HEK293 (cell line): ENCODE measurements around the gene PELI3.

Experiments used
- GLIS1 ChIP-seq: fragments of 450-650 bp; formaldehyde crosslinking; IDR thresholded peaks from 2 replicates; pipeline ENCODE4 v1.5.1; 2016; ENCODE audit warnings: missing biosample characterization, missing genetic modification characterization
- HOXD13 ChIP-seq: sonication (generic); formaldehyde crosslinking; IDR thresholded peaks from 2 replicates; pipeline ENCODE4 v1.8.0; 2022; ENCODE audit warnings: missing genetic modification reagents, borderline replicate concordance
- INSM2 ChIP-seq: fragments of 450-650 bp; formaldehyde crosslinking; IDR thresholded peaks from 2 replicates; pipeline ENCODE4 v1.5.1; 2016; ENCODE audit warnings: missing biosample characterization, missing genetic modification characterization
- RBAK ChIP-seq: fragments of 450-650 bp; formaldehyde crosslinking; IDR thresholded peaks from 2 replicates; pipeline ENCODE4 v1.5.1; 2016; ENCODE audit warnings: missing biosample characterization, missing genetic modification characterization
- SETDB1 ChIP-seq: IDR thresholded peaks from one replicate; pipeline ENCODE4 v1.6.1; 2017; ENCODE audit warnings: mild to moderate bottlenecking, low read length, moderate library complexity, mixed read lengths; ENCODE audit not compliant: insufficient read length
- SP2 ChIP-seq: fragments of 450-650 bp; formaldehyde crosslinking; IDR thresholded peaks from 2 replicates; pipeline ENCODE4 v1.5.1; 2016; ENCODE audit warnings: missing biosample characterization, missing genetic modification characterization
- ZBTB26 ChIP-seq: fragments of 450-650 bp; formaldehyde crosslinking; optimal IDR thresholded peaks from 2 replicates; pipeline ENCODE3; 2016; ENCODE audit warnings: missing biosample characterization, mild to moderate bottlenecking, missing genetic modification characterization
- ZBTB49 ChIP-seq: fragments of 450-650 bp; formaldehyde crosslinking; IDR thresholded peaks from 2 replicates; pipeline ENCODE4 v1.5.1; 2016; ENCODE audit warnings: missing biosample characterization, missing genetic modification characterization, low read depth
- ZNF112 ChIP-seq: fragments of 450-650 bp; formaldehyde crosslinking; IDR thresholded peaks from 2 replicates; pipeline ENCODE4 v1.5.0; 2017; ENCODE audit warnings: missing biosample characterization, missing genetic modification characterization
- ZNF148 ChIP-seq: fragments of 450-650 bp; formaldehyde crosslinking; IDR thresholded peaks from 2 replicates; pipeline ENCODE4 v1.5.0; 2017; ENCODE audit warnings: missing biosample characterization, missing genetic modification characterization, borderline replicate concordance
- ZNF155 ChIP-seq: fragments of 450-650 bp; formaldehyde crosslinking; IDR thresholded peaks from 2 replicates; pipeline ENCODE4 v1.5.1; 2016; ENCODE audit warnings: missing biosample characterization, missing genetic modification characterization
- ZNF16 ChIP-seq: fragments of 450-650 bp; formaldehyde crosslinking; IDR thresholded peaks from 2 replicates; pipeline ENCODE4 v1.5.1; 2016; ENCODE audit warnings: low read depth, missing biosample characterization, missing genetic modification characterization
- ZNF18 ChIP-seq: fragments of 450-650 bp; formaldehyde crosslinking; IDR thresholded peaks from 2 replicates; pipeline ENCODE4 v1.5.1; 2016; ENCODE audit warnings: missing biosample characterization, missing genetic modification characterization
- ZNF214 ChIP-seq: fragments of 450-650 bp; formaldehyde crosslinking; IDR thresholded peaks from 2 replicates; pipeline ENCODE4 v1.5.1; 2017; ENCODE audit warnings: missing biosample characterization, mild to moderate bottlenecking, missing genetic modification characterization, borderline replicate concordance
- ZNF221 ChIP-seq: fragments of 450-650 bp; formaldehyde crosslinking; IDR thresholded peaks from 2 replicates; pipeline ENCODE4 v1.5.1; 2017; ENCODE audit warnings: missing biosample characterization, missing genetic modification characterization, borderline replicate concordance
- ZNF223 ChIP-seq: fragments of 450-650 bp; formaldehyde crosslinking; IDR thresholded peaks from 2 replicates; pipeline ENCODE4 v1.5.1; 2016; ENCODE audit warnings: missing biosample characterization, missing genetic modification characterization
- ZNF26 ChIP-seq: fragments of 450-650 bp; formaldehyde crosslinking; IDR thresholded peaks from 2 replicates; pipeline ENCODE4 v1.5.1; 2016; ENCODE audit warnings: missing biosample characterization, missing genetic modification characterization
- ZNF280C ChIP-seq: fragments of 450-650 bp; formaldehyde crosslinking; IDR thresholded peaks from 2 replicates; pipeline ENCODE4 v1.5.1; 2016; ENCODE audit warnings: missing biosample characterization, missing genetic modification characterization
- ZNF341 ChIP-seq: fragments of 450-650 bp; formaldehyde crosslinking; IDR thresholded peaks from 2 replicates; pipeline ENCODE4; 2016; ENCODE audit warnings: low read depth, missing biosample characterization, missing genetic modification characterization
- ZNF423 ChIP-seq: fragments of 450-650 bp; formaldehyde crosslinking; IDR thresholded peaks from 2 replicates; pipeline ENCODE4 v1.5.1; 2016; ENCODE audit warnings: missing biosample characterization, missing genetic modification characterization
- ZNF48 ChIP-seq: fragments of 450-650 bp; formaldehyde crosslinking; IDR thresholded peaks from 2 replicates; pipeline ENCODE4 v1.5.1; 2016; ENCODE audit warnings: missing biosample characterization, missing genetic modification characterization
- ZNF501 ChIP-seq: fragments of 450-650 bp; formaldehyde crosslinking; IDR thresholded peaks from 2 replicates; pipeline ENCODE4 v1.5.1; 2016; ENCODE audit warnings: missing biosample characterization, missing genetic modification characterization
- ZNF585B ChIP-seq: fragments of 450-650 bp; formaldehyde crosslinking; IDR thresholded peaks from 2 replicates; pipeline ENCODE4 v1.5.1; 2016; ENCODE audit warnings: missing biosample characterization, missing genetic modification characterization
- ZNF664 ChIP-seq: fragments of 450-650 bp; formaldehyde crosslinking; IDR thresholded peaks from 2 replicates; pipeline ENCODE4 v1.5.1; 2016; ENCODE audit warnings: missing biosample characterization, missing genetic modification characterization
- ZNF701 ChIP-seq: fragments of 450-650 bp; formaldehyde crosslinking; IDR thresholded peaks from 2 replicates; pipeline ENCODE4 v1.5.1; 2016; ENCODE audit warnings: missing biosample characterization, missing genetic modification characterization
- ZNF837 ChIP-seq: fragments of 450-650 bp; formaldehyde crosslinking; IDR thresholded peaks from 2 replicates; pipeline ENCODE4 v1.5.1; 2016; ENCODE audit warnings: missing biosample characterization, missing genetic modification characterization
- ZXDB ChIP-seq: fragments of 450-650 bp; formaldehyde crosslinking; IDR thresholded peaks from 2 replicates; pipeline ENCODE4 v1.5.1; 2016; ENCODE audit warnings: missing biosample characterization, missing genetic modification characterization

The PELI3 gene

GRCh38 chr11:66467034-66467659 is 442 bp downstream of the PELI3 start (continued):
- TF ChIP-seq ZBTB49 (tag by site-specific recombination) (no peak), ZNF501 (no peak), ZNF26 (no peak), ZNF423 (tag by site-specific recombination) (no peak), HOXD13 (CRISPR knock-in tag) (no peak), ZNF837 (tag by site-specific recombination) (no peak), SETDB1 (no peak), ZNF701 (tag by site-specific recombination) (no peak), ZXDB (tag by site-specific recombination) (no peak), ZNF664 (tag by site-specific recombination) (no peak), ZNF16 (no peak), SP2 (tag by site-specific recombination) (no peak), ZNF223 (tag by site-specific recombination) (no peak), ZNF112 (tag by site-specific recombination) (no peak), GLIS1 (tag by site-specific recombination) (peak; percentile 33; the same call in 1 of the 2 replicates), ZNF214 (tag by site-specific recombination) (no peak), ZNF18 (tag by site-specific recombination) (no peak), ZNF280C (tag by site-specific recombination) (no peak), ZNF48 (no peak), ZNF341 (tag by site-specific recombination) (peak; percentile 92), ZNF148 (no peak), ZNF155 (tag by site-specific recombination) (no peak), ZBTB26 (tag by site-specific recombination) (peak; percentile 63), RBAK (tag by site-specific recombination) (no peak), ZNF585B (tag by site-specific recombination) (no peak), INSM2 (tag by site-specific recombination) (no peak), ZNF221 (tag by site-specific recombination) (no peak)
